NCI-H1105 (cell line): Measurements from ENCODE around the gene SHISA6.

Experiments
- DNase-seq: peaks from one replicate; lab custom pipeline; 2025; lab: John Stamatoyannopoulos, UW

Gene SHISA6

DNA sequence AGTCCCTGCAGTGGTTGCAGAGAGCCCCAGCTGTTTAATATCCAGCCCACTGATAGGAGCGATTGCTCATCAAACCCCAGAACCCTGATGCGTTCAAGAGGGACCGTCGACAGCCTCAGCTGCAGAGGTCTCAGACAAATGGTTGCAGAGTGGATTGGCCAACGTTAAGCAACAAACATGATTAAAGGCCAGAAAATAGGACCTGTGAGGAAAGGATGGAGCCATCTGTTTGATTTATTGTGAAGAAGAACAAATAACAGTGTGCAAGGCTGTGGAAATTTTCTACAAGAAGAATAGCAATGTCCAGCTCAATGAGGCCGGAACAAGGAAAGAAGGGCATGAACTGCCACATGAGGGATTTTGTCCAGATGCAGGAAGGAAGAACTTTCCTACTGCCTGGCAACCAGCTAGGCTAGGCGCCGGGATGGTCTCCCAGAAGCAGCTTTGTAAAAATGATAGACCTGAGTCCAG lies 218.9 kb downstream of the SHISA6 start:
- DNase-seq, result no peak

DNA sequence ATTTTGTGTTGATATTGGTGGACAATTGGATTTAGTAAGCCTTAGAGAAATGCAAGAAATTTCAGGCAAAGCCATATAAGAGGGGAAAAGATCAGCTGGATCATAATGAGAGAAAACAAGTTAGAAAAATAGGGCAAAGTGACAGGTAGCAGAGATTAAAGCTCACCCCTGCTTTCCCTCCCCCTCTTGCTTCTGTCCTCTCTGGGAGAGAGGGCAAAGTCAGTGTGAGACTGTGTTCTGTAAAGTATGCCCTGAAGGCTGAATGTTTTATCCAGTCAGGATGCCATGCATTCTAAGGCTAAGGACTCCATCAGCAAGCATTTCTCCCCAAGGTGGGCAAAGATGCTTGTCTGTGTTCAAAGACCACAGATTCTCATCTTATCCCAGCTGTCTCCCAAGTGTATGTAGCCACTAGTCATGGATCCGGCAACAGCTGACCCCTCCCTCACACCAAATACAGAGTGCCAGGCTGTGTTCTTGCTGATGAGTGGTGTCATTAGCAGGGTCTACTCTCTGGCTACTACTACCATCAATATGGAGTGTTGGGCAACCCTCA lies 221.1 kb downstream of the SHISA6 start:
- no peak for DNase-seq

DNA sequence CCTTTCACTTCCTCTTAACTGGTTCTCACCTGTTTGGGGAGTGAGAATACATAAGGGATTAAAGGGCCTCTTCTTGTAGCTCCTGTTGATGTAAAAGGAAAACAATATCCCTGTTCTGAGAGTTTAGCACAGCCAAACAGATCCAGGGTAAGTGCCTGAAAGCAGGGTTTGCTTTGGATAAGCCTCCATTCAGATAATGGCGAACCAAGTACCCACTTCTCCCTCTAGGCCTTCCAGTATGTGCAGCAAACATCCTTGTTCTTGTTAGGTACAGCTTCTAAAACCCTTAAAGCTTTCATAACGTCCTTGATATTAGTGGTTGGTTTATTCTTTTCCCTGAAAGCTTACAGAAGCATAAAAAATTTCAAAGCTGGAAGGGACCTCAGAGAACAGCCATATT lies 226.6 kb downstream of the SHISA6 start:
- DNase-seq, result no peak

DNA sequence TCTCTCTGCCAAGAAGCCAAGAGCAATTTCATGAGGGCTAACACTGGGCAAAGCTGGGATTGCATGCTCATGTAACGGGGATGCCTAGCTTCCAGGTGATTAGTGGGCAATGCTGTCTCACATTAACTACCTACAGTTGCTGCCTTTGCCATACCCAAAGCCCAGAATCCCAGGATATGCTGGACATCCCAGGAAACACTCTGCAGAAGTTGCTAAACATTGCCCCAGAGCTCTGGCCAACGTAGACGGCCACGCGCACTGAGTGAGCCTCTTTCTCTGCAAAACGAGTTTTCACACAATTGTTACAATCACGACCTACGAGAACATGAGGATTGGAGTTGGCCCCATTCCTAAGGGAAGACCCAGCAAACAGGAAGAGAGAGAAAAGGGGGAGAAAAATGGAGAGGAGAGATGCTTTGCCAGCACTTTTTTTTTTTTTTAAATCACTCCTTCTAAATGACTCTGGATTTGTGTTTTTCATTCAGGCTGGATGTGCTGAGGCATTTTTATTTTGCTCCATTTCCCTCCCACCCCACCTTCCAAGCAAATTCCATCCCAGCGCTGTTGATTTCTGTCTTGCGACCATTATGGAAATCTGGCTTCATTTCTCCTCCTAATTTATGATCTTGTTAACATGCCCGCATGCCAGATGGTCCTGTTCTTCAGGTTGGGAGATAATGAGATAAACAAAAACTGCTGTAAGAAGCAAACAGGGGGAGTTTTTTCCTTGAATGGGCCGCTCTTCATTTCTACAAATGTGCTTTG lies 244.5 kb downstream of the SHISA6 start:
- DNase-seq, result no peak

DNA sequence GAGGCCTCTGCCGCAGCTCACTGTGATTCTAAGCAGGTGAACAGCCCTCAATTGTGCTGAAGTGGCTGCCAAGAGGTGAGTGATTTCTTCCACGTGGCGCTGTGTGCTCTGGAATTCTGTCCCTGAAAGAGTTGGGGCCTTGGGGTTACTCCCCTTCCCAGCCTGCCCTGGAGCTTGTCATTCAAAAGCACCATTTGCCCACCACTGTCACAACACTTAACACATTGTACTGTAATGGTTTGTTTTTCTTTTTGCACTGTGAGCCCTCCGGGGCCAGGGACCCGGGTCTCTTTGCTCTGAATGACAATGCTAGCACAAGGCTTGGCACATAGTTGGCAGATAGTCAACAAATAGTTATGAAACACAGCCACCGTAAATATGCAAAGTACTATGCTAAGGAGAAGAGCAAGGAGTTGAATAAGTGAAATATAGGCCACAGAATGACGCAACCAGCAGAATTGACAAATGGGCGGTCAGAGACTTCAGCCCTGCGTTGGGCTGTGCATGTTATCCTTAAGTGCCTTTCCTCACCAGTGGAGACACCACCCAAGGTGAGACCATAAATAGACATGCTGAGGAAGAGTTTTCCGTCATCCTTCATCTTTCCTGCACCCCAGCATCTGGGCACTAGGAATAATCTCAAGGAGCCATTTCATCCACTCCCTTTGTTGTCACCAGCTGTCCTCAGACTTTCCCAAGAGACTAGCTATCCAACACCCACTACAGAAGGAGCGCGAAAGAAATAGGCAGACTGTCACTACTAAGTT lies 245.3 kb downstream of the SHISA6 start:
- no peak for DNase-seq

DNA sequence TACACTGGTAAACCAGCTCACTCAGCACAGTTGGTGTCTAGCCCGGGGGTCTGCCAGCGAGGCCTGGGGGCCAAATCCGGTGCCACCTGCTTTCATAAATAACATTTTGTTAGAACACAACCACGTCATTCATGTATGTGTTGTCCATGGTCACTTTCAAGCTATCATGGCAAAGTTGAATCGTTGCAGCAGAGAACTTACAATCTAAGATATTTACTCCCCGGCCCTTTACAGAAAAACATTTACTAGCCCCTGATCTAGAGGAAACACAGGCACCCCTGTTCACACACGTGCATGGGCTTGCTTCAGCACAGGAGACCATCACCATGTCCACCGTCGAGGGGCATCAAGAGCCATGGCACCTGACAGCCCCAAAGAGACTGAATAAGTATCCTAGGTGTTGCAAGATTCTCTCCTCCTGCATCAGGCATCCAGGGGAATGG lies 245.9 kb downstream of the SHISA6 start:
- no peak for DNase-seq

DNA sequence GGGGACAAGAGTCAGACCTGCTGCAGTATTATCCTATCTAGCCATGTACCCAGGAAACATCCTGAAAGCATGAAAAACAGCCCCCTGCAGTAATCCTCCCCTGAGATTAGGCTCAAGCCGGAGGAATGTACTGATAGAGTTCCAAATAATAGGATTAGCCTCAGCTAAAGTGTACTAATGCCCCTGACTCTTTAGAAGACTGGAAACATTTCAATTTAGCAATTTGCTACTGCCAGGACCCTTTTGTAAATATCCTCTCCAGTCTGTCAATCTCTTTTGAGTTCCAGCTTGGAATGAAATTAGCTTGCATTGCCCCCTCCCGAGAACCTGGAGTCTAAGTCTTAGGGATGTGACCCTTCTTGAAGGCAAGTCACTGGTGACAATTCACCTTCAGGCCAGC lies 246.5 kb downstream of the SHISA6 start:
- DNase-seq, result no peak

DNA sequence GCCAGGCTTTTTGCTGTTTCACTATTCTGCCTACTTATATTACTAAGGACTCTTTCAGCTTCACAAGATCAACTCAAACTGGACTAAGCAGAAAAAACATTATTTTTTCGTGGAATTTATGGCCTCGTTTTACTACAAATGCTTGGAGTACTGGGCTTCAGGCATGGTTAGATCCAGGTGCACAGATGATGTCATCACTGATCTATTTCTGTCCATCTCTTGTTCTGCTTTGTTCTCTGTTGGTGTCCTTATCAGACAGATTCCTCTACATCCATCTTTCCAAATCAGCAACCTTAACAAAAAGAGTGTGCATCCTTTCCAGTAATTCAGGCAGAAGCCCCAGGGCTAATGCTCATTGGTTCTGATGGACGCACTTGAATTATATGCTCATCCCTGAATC lies 247.4 kb downstream of the SHISA6 start:
- no peak for DNase-seq

DNA sequence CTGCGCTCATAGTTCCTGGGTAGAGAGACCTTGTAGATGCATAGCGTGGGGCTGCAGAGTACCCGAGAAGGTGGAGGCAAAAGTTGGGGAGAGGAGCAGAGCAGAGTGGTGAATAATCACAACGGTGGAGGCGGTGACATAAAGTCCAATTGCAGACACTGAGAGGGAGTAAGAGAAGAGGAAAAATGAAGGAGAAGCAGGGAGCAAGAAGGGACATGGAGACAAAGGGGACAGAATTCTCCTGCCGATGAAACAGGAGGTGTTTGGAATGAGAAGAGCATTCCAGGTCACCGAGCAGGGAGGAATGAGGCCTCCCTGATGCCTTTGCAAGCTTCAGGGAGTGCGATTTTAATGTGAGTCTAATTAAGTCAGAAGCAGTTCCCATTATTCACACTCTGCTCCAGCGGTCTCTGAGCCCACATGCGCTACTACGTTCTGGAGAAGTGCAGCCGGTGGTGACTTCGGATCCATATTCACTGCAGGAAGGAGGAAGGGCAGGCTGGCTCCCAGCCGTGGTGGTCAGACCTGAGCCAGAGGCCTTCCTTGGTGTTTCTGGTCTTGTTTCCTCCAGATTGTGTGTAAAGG lies 249.2 kb downstream of the SHISA6 start:
- DNase-seq, result no peak

DNA sequence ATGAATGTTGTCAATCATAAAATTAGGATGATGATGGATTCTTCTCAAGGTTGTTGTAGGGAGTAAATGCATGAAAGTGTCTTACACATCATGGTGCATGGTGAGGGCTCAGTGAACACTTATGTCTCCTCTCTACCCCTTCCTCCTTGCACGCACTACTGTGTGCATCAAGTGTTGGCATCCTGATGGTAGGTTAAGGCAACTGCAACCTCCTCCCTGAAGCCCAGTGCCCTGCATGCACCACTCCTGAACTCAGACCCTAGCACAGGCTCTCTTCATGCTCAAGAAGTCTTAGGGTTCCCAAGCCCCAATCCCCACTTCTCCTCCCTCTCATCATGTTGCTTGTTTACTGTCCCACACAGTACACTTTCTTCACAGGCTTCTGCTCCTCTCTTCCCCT lies 251.5 kb downstream of the SHISA6 start:
- no peak for DNase-seq

DNA sequence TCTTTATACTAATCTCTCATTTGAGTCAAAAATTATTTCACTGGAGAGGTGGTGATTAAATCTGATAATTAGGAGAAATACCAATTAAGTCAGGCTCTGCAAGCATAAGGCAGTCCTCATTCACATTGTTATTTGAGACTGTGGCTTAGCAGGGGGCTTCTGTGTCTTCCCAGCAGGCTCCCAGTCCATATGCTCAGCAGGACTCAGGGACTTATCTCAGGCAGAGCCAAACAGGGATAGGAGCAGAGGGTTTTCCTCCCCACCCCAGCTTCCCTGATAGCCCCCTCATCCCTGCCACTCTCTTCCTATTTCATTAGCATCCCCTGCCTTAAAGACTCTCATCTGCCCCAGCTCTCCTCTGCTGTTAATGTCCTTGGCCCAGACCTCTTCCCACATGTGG lies 252.9 kb downstream of the SHISA6 start:
- DNase-seq, result no peak

DNA sequence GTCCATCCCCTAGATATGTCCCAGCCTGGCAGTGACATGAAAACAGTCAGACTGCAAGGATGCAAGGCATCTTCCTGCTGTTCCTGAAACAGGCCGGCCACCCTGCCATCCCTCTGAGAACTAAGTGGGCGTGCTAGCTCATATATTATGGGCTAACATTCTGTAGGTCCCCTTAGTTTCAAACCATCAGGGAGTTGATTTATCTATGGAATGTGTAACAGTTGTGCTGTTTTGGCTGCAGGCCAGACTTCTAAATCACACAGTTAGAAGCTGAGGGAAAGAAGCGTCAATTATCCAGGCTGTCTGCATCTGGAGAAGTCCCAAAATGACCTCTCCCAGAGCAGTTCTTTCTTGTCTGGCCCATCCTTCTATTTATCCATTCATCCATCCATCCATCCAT lies 254.6 kb downstream of the SHISA6 start:
- no peak for DNase-seq

DNA sequence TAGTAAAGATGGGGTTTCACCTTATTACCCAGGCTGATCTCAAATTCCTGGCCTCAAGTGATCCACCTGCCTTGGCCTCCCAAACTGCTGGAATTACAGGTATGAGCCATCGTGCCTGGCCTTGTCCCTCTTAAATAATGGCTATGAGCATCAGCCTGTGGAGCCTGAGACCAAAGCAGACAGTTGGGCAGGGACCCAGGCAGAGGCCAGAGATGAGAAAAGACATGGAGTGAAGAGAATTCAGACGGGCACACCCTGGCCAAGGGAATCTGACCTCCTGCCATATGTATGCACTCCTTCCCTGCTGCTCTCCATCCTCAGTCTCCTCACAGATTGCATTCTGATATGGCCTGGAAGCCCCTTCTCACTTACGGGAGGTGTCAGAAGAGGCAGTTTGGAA lies 258.9 kb downstream of the SHISA6 start:
- no peak for DNase-seq

DNA sequence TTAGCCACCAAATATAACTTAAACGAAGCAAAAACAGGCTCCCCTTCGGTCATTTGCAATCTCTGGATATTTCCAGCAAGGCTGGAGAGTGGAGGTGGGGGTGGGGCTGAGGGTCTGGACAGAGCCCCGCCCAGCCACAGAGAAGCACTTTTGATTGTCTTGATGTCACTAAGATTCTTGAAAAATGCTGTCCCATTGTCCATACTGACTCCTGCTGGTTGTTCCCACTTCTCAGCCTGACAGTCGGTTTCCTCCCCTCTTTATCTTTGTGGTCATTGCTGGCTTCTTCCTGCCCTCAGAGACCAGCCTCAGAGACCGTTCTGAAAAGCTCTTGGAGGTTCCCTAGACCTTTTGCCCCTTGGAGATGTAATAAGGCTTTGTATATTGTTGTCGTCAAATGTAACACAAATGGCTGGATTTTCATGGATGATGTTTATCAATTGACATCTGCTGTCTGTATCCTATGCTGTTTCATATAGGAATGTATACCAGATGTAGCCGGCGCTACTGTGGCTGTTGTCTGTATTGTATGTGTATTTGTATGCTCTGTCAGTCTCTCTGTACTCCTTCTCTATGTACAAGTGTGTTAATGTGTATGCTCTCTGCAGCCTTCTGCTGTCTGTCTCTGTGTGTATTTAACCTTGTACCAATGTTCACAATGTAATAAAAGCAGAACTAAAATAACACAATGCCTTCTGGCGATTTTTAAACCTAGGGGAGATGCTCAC lies 262.5 kb downstream of the SHISA6 start:
- no peak for DNase-seq

DNA sequence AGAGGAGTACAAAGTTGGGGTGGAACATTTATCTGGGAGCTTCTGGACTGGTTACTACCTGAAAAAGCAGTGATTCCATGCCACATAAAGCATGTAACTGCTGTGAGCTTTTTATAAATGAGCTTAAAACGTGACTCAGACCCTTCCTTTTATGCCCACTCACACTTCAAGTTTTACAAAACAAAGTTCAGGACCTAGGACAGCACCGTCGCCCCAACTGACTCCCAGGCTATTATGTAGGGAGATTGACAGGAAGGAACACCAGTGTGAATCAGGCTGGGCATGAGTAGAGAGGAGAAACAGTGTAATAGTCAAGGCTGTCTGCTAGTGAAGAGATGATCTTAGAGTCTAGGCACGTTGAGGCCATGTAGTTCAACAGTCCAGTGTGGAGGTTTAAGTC lies 265.6 kb downstream of the SHISA6 start:
- DNase-seq, result no peak

DNA sequence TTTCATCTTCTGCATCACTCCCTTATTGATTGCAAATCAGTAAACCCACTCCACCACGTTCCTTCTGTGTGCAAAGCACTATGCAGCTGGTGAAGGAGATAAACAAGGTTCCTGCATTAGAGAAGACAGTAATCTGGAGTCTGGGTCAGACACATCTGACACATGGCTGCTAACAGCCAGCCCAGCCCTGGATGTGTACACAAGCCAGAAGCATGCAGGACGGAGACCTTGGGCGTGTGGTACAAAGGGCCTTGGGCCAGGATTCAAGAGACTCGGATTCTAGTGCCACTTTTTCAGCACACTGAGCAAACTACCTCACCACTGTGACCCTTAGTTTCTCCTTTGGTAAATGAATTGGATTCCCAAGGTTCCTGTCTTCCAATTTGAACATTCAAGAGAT lies 270.7 kb downstream of the SHISA6 start:
- no peak for DNase-seq

DNA sequence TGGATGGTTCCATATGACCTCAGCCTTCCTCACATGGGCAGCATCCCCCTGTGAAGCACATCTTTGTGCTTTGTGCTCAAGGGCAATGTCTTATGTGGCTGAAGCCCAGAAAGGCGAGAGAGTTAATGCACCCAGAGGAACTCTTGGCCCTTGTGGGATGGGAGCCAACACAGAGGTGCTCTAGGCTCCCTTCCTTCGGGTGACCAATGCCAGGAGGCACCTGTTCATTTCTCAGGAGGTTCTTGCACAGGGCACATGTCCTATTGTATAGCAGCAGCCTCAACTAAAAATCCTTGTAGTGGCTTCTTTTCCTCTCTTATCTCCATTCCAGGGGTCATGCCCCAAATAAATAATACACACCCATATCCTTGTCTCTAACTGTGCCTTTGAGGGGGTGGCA lies 273.6 kb downstream of the SHISA6 start:
- no peak for DNase-seq

DNA sequence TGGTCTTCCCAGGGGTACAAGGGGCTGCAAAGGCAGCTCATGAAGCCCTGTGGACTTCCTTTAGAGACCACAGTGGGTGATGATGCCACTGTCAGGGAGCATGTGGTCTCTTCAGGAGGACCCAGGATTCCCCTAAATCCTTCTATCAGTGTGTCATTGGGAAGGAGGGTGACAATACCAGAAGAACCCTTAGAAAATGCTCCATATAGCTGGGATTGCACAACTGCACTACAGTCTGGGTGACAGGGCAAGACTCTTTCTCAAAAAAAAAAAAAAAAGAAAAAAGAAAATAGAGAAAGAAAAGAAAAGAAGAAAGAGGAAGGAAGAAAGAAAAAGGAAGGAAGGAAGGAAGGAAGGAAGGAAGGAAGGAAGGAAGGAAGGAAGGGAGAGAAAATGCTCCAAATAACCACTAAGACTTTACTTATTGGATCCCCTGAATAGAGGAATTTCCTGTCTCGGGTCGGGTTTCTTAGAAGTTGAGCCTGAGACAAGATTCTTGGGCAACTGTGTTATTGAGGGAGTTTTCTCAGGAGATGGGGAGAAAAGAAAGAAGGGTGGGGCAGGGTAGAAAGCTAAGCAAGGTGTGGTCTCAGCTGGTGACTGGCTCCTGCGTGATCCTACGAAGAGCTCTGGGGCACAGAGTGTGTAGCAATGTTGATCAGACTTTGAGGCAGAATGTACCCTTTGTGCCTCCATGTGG lies 274.1 kb downstream of the SHISA6 start:
- no peak for DNase-seq

DNA sequence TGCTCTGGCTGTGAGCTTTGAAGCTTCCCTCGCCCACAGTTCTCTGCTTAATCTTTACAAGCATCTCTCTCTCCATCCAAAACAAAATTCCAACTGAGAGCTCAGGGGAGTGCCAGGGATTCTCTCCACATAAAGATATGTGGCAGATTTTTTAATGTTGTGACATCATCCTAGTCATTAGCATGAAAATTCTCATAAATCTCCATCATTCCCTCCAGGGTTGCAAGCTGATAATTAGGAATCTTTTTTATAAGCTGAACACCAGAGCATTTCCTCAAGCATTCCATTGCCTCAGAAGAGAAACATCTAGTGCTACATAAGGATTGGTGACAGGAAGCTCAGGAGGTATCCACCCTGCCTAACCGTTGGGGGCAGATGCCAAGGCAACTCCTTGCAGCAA lies 274.9 kb downstream of the SHISA6 start:
- DNase-seq, result no peak

DNA sequence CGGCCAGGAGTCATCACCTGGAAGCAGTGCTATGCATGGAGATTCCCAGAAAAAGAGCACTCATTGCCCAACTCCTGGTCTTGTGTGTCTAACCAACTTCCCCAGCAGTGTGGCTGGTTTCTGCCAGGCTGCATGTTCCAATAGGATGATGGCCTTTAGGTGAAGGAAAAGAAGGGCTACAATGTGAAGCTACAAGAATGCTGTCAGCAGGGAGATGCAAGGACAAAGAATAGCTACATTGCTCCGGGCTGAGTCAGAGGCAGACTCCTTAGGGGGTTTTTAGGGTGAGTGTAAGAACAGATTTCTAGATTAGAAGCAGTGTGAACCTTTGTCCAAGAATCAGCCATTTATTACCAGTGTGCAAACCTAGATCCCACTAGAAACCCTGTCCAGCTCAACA lies 294.2 kb downstream of the SHISA6 start:
- DNase-seq, result no peak

DNA sequence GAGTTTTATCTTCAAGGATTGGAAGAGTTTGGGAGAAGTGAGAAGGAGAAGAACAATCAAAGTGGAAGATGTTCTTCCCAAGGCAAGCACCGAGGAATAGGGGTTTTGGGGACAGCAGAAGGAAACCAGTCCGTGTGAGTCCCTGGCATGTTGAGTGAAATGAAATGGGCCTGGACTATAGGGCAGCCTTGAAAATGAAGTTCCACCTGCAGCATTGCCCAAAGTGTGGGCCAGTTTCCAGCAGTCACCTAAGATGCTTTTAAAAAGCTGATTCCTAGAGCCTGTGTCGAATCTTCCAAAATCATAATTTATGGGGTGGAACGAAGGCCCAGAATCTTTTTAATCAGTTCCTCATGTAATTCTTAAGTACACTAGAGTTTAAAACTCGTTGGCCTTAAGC lies 297.4 kb downstream of the SHISA6 start:
- no peak for DNase-seq

DNA sequence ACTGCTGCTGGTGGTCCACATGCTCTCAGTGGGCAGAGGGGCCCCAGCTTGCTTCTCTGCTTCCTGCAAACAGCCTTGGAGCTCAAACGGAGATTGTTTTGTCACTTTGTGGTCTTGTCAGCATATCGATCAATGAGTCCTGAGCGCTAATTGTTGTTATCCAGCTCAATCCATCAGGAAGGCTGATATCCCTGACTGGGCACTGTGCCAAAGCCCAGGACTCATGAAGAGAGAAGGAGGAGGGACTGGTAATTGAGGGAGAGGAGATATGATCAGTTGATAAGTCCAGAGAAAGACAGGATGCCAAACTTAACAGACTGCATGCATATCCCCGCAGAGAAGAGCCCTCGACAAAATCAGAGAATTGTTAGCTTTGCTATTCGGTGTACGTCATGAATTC lies 298.6 kb downstream of the SHISA6 start:
- no peak for DNase-seq
